Thyroid gland (tissue), 4 donors: ENCODE measurements around the gene NKD1.

Experiments used
- CTCF ChIP-seq, 6 experiments: fragments of 200-600 bp in 3 of 6; fragments of 450-650 bp in 3 of 6; sonication (generic) in 3 of 6; IDR thresholded peaks; one replicate each; pipeline ENCODE4 v1.5.1; 2016 to 2019; ENCODE audit warnings: antibody characterized with exemption in 6 of 6, mild to moderate bottlenecking in 2 of 6, inconsistent platforms in 1 of 6, moderate library complexity in 1 of 6
- POLR2A ChIP-seq, 2 donors: fragments of 450-650 bp; IDR thresholded peaks; one replicate each; pipeline ENCODE4 v1.6.1; 2017; ENCODE audit warnings: antibody characterized with exemption in 2 of 2, mild to moderate bottlenecking in 2 of 2, moderate library complexity in 1 of 2

GRCh38 chr16:50674831-50675230 is 126.6 kb downstream of the NKD1 start:
- no peak for TF ChIP-seq POLR2A (IDR thresholded peaks at IDR 0.05)
- TF ChIP-seq CTCF (IDR thresholded peaks at IDR 0.05) = no peak
